ENCODE measurements around the gene KIF1B.

Gene KIF1B

GRCh38 chr1:10280439-10281350 lies 70.3 kb downstream of the KIF1B start:
- DNase-seq (ENCODE audit: low read depth in 4 of 4, low spot score in 1 of 4): no peak

GRCh38 chr1:10283318-10283984 lies 73.1 kb downstream of the KIF1B start:
- peak in 2 of 4 experiments; percentile 8 to 34 for DNase-seq (ENCODE audit: low read depth in 4 of 4, low spot score in 1 of 4)

- no peak for DNase-seq (ENCODE audit: low read depth in 4 of 4, low spot score in 1 of 4)
Measured at GRCh38 chr1:10286244-10286643, 75.9 kb downstream of the KIF1B start.

- no peak for DNase-seq (ENCODE audit: low read depth in 4 of 4, low spot score in 1 of 4)
Measured at GRCh38 chr1:10287023-10287645, 76.8 kb downstream of the KIF1B start.

- no peak for DNase-seq (ENCODE audit: low read depth in 4 of 4, low spot score in 1 of 4)
Measured at GRCh38 chr1:10288029-10288615, 77.8 kb downstream of the KIF1B start.

GRCh38 chr1:10291705-10292104 lies 81.3 kb downstream of the KIF1B start:
- DNase-seq (ENCODE audit: low read depth in 4 of 4, low spot score in 1 of 4): no peak

- no peak for DNase-seq (ENCODE audit: low read depth in 4 of 4, low spot score in 1 of 4)
Measured at GRCh38 chr1:10292188-10292587, 81.8 kb downstream of the KIF1B start.

- no peak for DNase-seq (ENCODE audit: low read depth in 4 of 4, low spot score in 1 of 4)
Measured at GRCh38 chr1:10295481-10296085, 85.2 kb downstream of the KIF1B start.

- DNase-seq (ENCODE audit: low read depth in 4 of 4, low spot score in 1 of 4): no peak
Measured at GRCh38 chr1:10299151-10299550, 88.8 kb downstream of the KIF1B start.

GRCh38 chr1:10302416-10302815 lies 92.0 kb downstream of the KIF1B start:
- no peak for DNase-seq (ENCODE audit: low read depth in 4 of 4, low spot score in 1 of 4)

GRCh38 chr1:10304295-10304694 lies 93.9 kb downstream of the KIF1B start:
- DNase-seq (ENCODE audit: low read depth in 4 of 4, low spot score in 1 of 4): no peak

GRCh38 chr1:10306435-10306834 lies 96.1 kb downstream of the KIF1B start:
- DNase-seq (ENCODE audit: low read depth in 4 of 4, low spot score in 1 of 4): no peak

- DNase-seq (ENCODE audit: low read depth in 4 of 4, low spot score in 1 of 4): no peak
Measured at GRCh38 chr1:10308001-10308400, 97.6 kb downstream of the KIF1B start.

- no peak for DNase-seq (ENCODE audit: low read depth in 4 of 4, low spot score in 1 of 4)
Measured at GRCh38 chr1:10309243-10310011, 99.1 kb downstream of the KIF1B start.

GRCh38 chr1:10316752-10317151 lies 106.4 kb downstream of the KIF1B start:
- DNase-seq (ENCODE audit: low read depth in 4 of 4, low spot score in 1 of 4): no peak

GRCh38 chr1:10319750-10320149 lies 109.4 kb downstream of the KIF1B start:
- no peak for DNase-seq (ENCODE audit: low read depth in 4 of 4, low spot score in 1 of 4)

GRCh38 chr1:10320336-10320735 lies 110.0 kb downstream of the KIF1B start:
- DNase-seq (ENCODE audit: low read depth in 4 of 4, low spot score in 1 of 4): no peak

- no peak for DNase-seq (ENCODE audit: low read depth in 4 of 4, low spot score in 1 of 4)
Measured at GRCh38 chr1:10322821-10323220, 112.5 kb downstream of the KIF1B start.

GRCh38 chr1:10324627-10325026 lies 114.3 kb downstream of the KIF1B start:
- DNase-seq (ENCODE audit: low read depth in 4 of 4, low spot score in 1 of 4): no peak

GRCh38 chr1:10325521-10325920 lies 115.2 kb downstream of the KIF1B start:
- no peak for DNase-seq (ENCODE audit: low read depth in 4 of 4, low spot score in 1 of 4)

Measured in stimulated activated CD4-positive, alpha-beta T cell treated with anti-CD3 and anti-CD28 coated beads, Interleukin-1b, Interleukin-23, amount 100 ng/mL, for 24 hours (primary cell).